ENCODE measurements around the gene ELN. TPM values are rescaled to one million over a fixed set of nuclear protein-coding genes. Genes with fewer than 3 reads are reported as not detected.
"Not testable (repeated sequence)": the region's sequence is repeated elsewhere in the genome, so short reads cannot be mapped to it uniquely, and the experiment has no call there.

The ELN gene
- total RNA-seq, 2 experiments from 2014 or later, result 0.07 to 0.19 TPM

DNA sequence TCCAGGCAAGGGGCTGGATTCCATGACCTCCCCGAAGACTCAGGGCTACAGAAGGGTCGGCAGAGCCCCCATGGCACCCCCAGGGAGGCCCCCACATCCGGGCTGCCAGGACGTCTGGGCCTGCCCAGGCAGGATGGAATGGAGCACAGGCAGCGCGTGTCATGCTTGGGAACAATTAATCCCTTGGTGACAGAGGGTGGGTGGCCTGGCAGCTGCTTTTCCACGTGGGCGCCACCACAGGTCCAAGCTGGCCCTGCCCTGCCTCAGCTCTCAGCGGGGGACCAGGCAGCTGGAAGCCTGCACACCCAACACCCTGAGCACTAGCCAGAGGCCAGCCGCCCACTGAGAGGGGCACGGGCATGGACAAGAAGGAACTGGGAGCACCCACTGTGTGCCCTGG, 11.4 kb downstream of the ELN start:
- Mint-ChIP-seq H3K4me3 (no peak overlapping the region), H3K27me3 (ENCODE audit: low read depth) (no peaks in the 10 kb centered on the region), H3K4me1 (ENCODE audit: low read depth) (no peaks in the 10 kb centered on the region), H3K27ac (no peak overlapping the region), H3K9me3 (no peaks in the 10 kb centered on the region), H3K36me3 (ENCODE audit: low read depth) (no peaks in the 10 kb centered on the region)
- intact Hi-C loops (cut with micrococcal nuclease), result no loop called here
- no peak for DNase-seq
- CTCF ChIA-PET, result interaction anchor here (1.2 kb wide), 1 partner anchor 11 kb away, joined by 3 read pairs; the partner anchor contains the start of gene ELN

DNA sequence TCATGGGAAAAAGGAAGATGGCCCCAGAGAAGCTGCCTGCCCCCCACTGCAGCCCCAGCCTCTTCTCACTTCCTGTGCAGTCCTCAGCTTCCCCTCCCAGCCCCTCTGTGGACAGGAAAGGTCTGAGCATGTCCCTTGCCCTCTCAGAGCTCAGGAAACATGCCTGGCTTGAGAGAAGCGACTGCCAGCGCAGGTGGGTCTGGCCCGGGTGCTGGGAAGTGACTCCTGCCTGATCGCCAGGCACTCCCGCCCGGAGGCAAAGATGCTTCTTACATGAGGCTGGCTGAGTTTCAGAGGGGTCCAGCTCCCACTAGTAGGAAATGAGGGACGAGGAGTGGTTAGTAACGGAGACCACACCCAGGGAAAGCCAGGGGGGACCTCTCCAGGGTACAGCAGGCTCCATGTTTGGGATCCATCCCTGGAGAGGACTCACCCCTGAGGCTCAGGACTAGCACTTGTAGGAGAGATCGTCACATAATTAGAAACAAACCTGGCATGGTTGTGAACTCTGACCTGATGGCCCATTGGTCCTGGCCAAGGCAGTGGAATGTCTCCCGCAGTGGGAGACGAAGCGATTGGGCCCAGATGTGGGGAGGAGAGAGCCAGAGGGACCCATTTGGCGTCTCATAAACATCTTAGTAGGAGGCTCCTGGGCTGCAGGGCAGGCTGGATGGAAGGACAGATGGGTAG, 12.3 kb downstream of the ELN start:
- Mint-ChIP-seq H3K27ac (no peak overlapping the region), H3K4me1 (ENCODE audit: low read depth) (no peaks in the 10 kb centered on the region), H3K36me3 (ENCODE audit: low read depth) (no peaks in the 10 kb centered on the region), H3K27me3 (ENCODE audit: low read depth) (no peaks in the 10 kb centered on the region), H3K4me3 (no peak overlapping the region), H3K9me3 (no peaks in the 10 kb centered on the region)
- no peak for DNase-seq
- CTCF ChIA-PET, result interaction anchor here (0.9 to 1.2 kb wide), 2 partner anchors 12 to 14 kb away, joined by 3 read pairs; partner anchors contain the start of gene ELN
- intact Hi-C loops (cut with micrococcal nuclease), result no loop called here

DNA sequence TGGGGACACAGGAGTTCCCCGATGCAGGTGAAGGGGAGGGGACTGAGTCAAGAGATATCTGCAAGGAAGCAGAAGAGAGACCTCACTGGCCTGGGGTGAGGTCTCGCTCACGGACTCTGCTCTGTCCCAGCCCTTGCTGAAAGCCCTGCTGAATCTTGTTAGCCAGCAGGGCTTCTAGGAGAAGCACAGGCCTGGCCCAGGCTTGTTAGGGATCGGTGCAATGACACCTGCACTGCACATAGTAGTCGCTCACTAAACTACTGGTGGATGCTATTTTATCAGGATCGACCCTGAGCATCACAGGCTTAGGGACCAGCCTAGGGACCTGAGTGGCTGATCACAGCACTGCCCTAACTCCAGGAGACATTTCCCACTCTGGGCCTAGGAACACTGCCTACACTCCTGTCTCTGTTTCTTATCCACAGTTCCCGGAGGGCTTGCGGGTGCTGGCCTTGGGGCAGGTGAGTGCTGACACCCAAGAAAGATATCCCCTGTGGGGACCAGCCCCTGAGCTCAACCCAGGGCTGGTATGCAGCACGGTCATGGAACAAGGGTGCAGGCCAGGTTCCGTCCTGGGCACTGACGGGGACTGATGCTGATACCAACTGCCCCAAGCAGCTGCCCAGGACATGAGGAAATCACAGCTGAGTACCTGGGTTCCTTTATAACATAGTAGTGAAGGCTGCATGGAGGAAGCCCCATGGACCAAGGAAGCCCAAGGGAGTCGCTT, 13.0 kb downstream of the ELN start:
- DNase-seq, result no peak
- CTCF ChIA-PET, result no interaction called here
- no peaks in the 10 kb centered on the region for H3K36me3 Mint-ChIP-seq (ENCODE audit: low read depth)
- no peaks in the 10 kb centered on the region for H3K9me3 Mint-ChIP-seq
- no peaks in the 10 kb centered on the region for H3K4me1 Mint-ChIP-seq (ENCODE audit: low read depth)
- H3K27me3 Mint-ChIP-seq (ENCODE audit: low read depth), result no peaks in the 10 kb centered on the region
- intact Hi-C loops (cut with micrococcal nuclease), result no loop called here
- no peak overlapping the region for H3K4me3 Mint-ChIP-seq
- no peak overlapping the region for H3K27ac Mint-ChIP-seq

DNA sequence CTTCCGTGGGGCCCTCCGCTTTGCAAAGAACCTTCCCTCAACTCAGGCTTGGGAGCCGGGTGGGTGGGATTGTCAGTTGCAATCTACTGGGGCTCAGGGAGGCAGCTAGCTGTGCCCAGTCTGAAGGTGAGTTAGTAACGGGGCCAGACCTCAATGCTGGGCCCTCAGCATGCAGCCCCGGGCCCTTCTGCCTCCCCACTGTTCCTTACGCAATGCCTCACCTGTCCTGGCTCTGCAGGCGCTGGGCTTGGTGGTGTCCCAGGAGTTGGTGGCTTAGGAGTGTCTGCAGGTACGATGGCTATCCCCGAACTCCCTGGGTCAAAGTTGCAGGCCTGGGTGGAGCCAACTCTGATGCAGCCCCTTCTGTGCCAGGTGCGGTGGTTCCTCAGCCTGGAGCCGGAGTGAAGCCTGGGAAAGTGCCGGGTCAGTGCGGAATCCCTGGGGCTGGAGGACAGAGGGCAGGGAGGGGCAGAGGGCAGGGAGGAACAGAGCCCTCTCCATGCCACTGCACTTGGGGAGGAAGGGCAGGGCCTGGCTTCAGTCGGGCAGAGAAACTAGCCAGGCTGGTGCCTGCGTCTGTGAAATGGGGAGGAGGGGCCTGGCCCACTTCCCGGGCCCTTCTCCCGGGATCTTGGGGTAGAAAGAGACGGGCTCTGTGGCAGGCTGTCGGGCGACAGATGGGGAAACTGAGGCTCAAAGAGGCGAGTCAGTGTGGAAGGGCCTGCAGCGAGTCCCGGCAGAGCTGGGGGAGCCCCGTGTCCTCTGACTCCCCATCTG, 15.0 kb downstream of the ELN start:
- H3K4me3 Mint-ChIP-seq, result no peak overlapping the region
- intact Hi-C loops (cut with micrococcal nuclease), result no loop called here
- H3K27ac Mint-ChIP-seq, result no peak overlapping the region
- CTCF ChIA-PET, result interaction anchor here (0.6 kb wide), 1 partner anchor 70 kb away, joined by 3 read pairs; no protein-coding TSS in a partner anchor
- no peaks in the 10 kb centered on the region for H3K4me1 Mint-ChIP-seq (ENCODE audit: low read depth)
- no peaks in the 10 kb centered on the region for H3K9me3 Mint-ChIP-seq
- H3K27me3 Mint-ChIP-seq (ENCODE audit: low read depth), result no peaks in the 10 kb centered on the region
- no peak for DNase-seq
- no peaks in the 10 kb centered on the region for H3K36me3 Mint-ChIP-seq (ENCODE audit: low read depth)

DNA sequence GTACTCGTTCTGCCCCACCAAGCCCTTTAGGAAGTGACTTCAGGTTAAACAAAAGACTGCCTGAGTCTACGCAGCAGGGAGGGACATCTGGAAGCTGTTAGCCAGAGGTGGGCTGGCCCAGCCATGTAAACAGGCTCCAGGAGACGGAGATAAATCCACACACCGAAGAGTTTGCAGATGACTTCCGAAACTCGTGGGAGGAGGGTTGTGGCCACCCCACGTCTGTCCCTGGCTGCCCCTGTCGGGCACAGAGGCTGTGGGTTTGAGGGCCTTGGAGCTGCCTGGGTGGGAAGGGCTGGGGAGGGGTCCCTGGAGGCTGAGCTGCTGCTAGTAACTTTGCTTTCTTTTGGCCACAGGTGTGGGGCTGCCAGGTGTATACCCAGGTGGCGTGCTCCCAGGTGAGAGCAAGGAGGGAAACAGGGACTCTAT, 15.6 kb downstream of the ELN start:
- no peak for DNase-seq
- Mint-ChIP-seq H3K4me1 (ENCODE audit: low read depth) (no peaks in the 10 kb centered on the region), H3K27me3 (ENCODE audit: low read depth) (no peaks in the 10 kb centered on the region), H3K4me3 (no peak overlapping the region), H3K36me3 (ENCODE audit: low read depth) (no peaks in the 10 kb centered on the region), H3K27ac (no peak overlapping the region), H3K9me3 (no peaks in the 10 kb centered on the region)
- intact Hi-C loops (cut with micrococcal nuclease), result no loop called here
- CTCF ChIA-PET, result no interaction called here

DNA sequence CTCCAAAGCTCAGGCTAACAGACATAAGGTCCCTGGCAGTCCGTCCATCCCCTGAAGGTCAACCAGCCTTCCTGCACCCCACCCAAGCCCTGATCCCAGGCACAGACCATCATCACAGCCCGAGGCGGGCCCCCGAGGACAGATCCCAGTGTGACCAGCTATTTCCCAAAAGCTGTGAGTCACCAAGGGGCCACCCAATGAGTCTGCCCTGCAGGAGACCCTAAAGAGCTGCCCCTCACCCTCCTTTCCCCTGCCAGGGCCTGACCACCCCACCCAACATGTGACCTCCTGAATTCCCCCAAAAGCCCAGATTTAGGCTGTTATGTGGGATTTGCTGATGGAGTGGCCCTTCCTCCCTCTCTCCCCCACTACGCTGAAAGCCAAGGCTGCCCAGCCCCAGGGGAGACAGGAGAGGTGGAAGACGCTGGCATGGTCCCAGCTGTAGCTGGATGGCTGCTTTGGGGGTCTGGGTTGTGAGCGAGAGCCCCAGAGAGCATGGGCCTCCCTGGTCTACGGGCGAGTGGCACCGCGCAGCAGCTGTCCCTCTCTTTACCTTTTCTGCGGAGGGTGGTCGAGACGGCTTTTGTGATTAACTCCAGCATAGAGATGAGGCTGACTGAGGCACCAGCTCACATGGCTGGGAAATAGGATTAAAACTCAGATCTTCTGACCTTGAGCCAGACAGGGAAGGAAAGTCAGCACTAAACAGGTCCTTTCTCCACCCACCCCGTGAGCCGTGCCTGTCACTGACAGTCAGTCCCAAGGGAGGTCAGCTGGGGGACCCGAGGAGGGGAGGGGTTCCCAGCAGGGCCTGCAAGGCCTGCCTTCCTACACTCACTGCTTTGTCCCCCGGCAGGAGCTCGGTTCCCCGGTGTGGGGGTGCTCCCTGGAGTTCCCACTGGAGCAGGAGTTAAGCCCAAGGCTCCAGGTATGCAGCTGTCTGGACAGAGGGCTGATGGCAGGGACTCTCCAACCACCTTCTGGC, 16.7 kb downstream of the ELN start:
- no peak overlapping the region for H3K4me3 Mint-ChIP-seq
- no peaks in the 10 kb centered on the region for H3K27me3 Mint-ChIP-seq (ENCODE audit: low read depth)
- CTCF ChIA-PET, result no interaction called here
- no peaks in the 10 kb centered on the region for H3K9me3 Mint-ChIP-seq
- H3K36me3 Mint-ChIP-seq (ENCODE audit: low read depth), result no peaks in the 10 kb centered on the region
- H3K4me1 Mint-ChIP-seq (ENCODE audit: low read depth), result no peaks in the 10 kb centered on the region
- intact Hi-C loops (cut with micrococcal nuclease), result no loop called here
- DNase-seq, result no peak
- H3K27ac Mint-ChIP-seq, result no peak overlapping the region

DNA sequence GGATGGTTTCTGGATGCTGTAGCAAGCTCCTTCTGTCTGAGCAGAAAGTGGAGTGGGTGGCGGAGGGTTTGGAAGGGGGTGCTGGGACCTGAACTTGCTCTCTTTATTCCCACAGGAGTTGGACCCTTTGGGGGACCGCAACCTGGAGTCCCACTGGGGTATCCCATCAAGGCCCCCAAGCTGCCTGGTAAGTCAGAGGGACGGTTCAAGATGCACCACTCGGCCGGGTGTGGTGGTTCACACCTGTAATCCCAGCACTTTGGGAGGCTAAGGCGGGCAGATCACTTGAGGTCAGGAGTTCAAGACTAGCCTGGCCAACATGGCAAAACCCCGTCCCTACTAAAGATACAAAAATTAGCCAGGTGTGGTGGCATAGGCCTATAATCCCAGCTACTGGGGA, 18.6 kb downstream of the ELN start:
- DNase-seq; H3K36me3 Mint-ChIP-seq (ENCODE audit: low read depth); H3K4me1 Mint-ChIP-seq (ENCODE audit: low read depth); H3K27me3 Mint-ChIP-seq (ENCODE audit: low read depth); H3K4me3 Mint-ChIP-seq; H3K27ac Mint-ChIP-seq; intact Hi-C loops (cut with micrococcal nuclease); H3K9me3 Mint-ChIP-seq: not testable (repeated sequence)
- CTCF ChIA-PET, result interaction anchor here (0.6 kb wide), 1 partner anchor 229 kb away, joined by 3 read pairs; no protein-coding TSS in a partner anchor

DNA sequence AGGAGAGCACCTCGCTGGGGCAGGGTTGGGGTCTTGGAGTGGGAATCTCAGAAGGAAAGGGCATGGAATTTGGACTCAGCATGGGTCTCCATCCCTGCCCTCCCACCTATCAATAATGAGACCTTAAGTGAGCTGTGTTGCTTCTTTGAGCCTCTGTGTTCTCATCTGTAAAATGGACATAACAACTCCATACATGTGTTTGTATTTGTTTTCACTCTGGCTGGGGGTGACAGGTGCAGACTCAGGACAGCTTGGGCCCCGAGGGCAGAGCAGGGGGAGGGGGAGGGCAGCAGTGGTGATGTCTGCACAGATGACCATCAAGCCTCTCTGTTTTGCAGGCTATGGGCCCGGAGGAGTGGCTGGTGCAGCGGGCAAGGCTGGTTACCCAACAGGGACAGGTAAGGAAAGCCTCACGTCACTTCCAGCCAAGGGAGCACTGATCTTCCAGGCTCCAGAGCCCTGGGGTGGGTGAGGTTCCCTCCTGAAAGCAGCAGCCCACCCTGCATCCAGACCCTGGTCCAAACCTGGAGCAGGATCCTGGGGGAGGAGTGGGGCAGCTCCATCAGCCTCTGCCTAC, 19.9 kb downstream of the ELN start:
- no peaks in the 10 kb centered on the region for H3K36me3 Mint-ChIP-seq (ENCODE audit: low read depth)
- H3K27me3 Mint-ChIP-seq (ENCODE audit: low read depth), result no peaks in the 10 kb centered on the region
- H3K27ac Mint-ChIP-seq, result no peak overlapping the region
- H3K4me1 Mint-ChIP-seq (ENCODE audit: low read depth), result no peaks in the 10 kb centered on the region
- intact Hi-C loops (cut with micrococcal nuclease), result no loop called here
- CTCF ChIA-PET, result interaction anchor here (0.6 kb wide), 1 partner anchor 21 kb away, joined by 3 read pairs; no protein-coding TSS in a partner anchor
- no peaks in the 10 kb centered on the region for H3K9me3 Mint-ChIP-seq
- DNase-seq, result no peak
- H3K4me3 Mint-ChIP-seq, result no peak overlapping the region

DNA sequence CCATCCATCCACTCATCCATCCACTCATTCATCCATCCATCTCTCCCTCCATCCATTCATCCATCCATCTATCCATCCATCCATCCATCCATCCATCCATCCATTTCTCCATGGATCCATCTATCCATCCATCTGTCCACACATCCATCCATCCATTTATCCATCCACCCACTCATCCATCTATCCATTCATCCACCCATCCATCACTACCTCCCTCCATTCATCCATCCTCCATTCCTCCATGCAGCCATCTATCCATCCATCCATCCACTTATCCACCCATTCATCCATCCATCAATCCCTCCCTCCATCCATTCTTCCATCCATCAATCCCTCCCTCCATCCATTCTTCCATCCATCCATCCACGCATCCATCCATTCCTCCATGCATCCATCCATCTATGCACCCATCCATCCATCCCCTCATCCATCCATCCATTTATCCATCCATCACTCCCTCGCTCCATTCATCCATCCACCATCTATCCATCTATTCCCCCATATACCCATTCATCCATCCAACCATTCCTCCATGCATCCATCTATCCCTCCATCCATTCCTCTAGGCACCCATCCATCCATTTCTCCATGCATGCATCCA, 21.1 kb downstream of the ELN start:
- no peaks in the 10 kb centered on the region for H3K27me3 Mint-ChIP-seq (ENCODE audit: low read depth)
- no peak for DNase-seq
- no peak overlapping the region for H3K27ac Mint-ChIP-seq
- no peaks in the 10 kb centered on the region for H3K9me3 Mint-ChIP-seq
- H3K36me3 Mint-ChIP-seq (ENCODE audit: low read depth), result no peaks in the 10 kb centered on the region
- no peak overlapping the region for H3K4me3 Mint-ChIP-seq
- intact Hi-C loops (cut with micrococcal nuclease), result no loop called here
- CTCF ChIA-PET, result no interaction called here
- H3K4me1 Mint-ChIP-seq (ENCODE audit: low read depth), result no peaks in the 10 kb centered on the region

DNA sequence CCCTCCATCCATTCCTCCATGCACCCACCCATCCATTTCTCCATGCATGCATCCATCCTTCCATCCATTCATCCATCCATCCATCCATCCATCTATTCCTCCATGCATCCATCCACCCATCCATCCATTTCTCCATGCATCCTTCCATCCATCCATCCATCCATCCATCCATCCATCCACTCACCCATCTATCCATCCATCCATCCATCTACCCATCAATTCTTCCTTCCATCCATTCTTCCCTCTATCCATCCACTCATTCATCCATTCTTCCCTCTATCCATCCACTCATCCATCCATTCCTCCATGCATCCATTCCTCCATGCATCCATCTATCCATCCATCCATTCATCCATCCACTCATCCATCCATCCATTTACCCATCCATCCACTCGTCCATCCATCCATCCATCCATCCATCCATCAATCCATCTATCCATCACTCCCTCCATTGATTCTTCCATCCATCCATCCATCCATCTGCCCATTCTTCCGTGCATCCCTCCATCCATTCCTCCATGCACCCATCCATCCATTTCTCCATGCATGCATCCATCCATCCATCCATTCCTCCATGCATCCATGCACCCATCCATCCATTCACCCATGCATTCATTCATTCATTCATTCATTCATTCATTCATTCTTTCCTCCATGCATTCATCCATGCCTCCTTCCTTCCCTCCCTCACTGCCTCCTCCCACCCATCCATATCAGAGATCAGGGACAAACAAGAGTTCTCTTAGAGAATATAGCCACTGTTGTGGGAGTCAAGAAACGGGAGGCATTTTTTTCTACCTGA, 22.2 kb downstream of the ELN start:
- Mint-ChIP-seq H3K9me3 (no peaks in the 10 kb centered on the region), H3K36me3 (ENCODE audit: low read depth) (no peaks in the 10 kb centered on the region), H3K4me1 (ENCODE audit: low read depth) (no peaks in the 10 kb centered on the region), H3K27me3 (ENCODE audit: low read depth) (no peaks in the 10 kb centered on the region), H3K4me3 (no peak overlapping the region), H3K27ac (no peak overlapping the region)
- intact Hi-C loops (cut with micrococcal nuclease), result no loop called here
- CTCF ChIA-PET, result no interaction called here
- DNase-seq, result no peak

DNA sequence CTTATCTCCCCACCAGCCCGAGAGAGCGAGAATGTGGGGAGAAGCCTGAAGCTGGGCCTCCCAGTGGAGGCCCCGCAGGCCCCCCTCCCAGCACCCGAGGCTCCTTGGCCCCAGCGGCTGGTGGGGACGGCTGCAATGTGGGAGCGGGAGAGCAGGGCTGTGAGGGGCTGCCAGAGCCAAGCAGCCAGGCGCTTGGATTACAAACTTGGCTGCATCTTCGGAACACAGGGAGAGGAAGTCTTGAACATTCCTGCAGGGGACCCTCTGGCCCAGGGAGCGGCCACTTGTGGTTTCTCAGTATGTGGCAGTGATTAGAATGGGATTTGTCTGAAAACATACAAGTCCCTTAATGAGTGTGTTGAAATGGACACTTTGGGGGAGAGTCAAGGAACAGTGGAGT, 23.2 kb downstream of the ELN start:
- no peak for DNase-seq
- Mint-ChIP-seq H3K36me3 (ENCODE audit: low read depth) (no peaks in the 10 kb centered on the region), H3K27me3 (ENCODE audit: low read depth) (no peaks in the 10 kb centered on the region), H3K4me3 (no peak overlapping the region), H3K4me1 (ENCODE audit: low read depth) (no peaks in the 10 kb centered on the region), H3K9me3 (no peaks in the 10 kb centered on the region), H3K27ac (no peak overlapping the region)
- CTCF ChIA-PET, result no interaction called here
- intact Hi-C loops (cut with micrococcal nuclease), result no loop called here

Measured in activated naive CD4-positive, alpha-beta T cell treated with anti-CD3 and anti-CD28 coated beads for 36 hours (primary cell).